Putamen (tissue), 1 donor: ENCODE results near the gene BCKDK.
"Not testable (repeated sequence)": the region's sequence is repeated elsewhere in the genome, so short reads cannot be mapped to it uniquely, and the experiment has no call there.

ENCODE experiments used
- DNase-seq: peaks from one replicate; pipeline ENCODE4 v3.0.0-alpha.2; 2016; ENCODE audit warnings: low spot score

The BCKDK gene

GRCh38 chr16:31125844-31126243 lies 17.7 kb downstream of the BCKDK start:
- DNase-seq: no peak

- no peak for DNase-seq
Observed at GRCh38 chr16:31127182-31127581, 19.0 kb downstream of the BCKDK start.

DNA sequence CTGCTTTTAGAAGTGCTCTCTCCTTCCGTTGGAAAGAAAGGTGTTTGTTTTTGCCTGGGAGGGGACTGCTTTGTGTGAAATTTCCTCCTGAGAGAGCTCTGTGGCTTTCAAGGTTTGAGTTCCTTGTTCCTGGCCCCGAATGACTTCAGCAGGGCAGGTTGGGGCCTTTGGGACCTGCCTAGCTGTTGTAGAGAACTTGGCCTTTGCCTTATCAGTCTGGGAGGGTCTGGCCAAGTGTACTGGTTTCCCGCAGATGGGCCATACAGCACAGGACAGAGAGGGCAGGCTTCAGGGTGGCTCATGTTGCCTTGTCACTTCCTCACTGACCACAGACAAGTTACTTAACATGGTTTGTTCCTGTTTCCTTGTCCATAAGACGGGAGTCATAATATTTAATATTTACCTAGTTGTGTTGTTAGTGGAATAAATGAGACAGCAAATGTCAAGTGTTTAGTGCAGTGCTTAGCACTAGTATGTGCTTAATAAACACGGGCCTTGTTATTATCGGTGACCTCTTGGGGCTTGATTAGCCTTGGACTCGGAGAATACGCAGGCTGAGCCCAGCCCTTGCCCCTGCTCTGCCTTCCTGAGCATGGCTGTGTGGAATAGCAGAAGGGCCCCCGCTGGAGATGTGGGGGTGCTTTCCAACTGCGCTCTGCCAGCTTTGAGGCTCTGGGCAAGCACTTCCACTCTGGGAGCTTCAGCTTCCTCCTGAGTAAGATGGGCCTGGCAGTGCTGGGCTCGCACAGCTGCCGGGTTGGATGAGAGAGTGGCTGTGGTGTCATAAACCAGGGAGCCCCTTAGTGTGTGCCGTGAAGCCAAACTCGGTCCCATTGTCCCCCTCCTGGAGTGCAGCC lies 20.8 kb downstream of the BCKDK start:
- peak; percentile 52 for DNase-seq

DNA sequence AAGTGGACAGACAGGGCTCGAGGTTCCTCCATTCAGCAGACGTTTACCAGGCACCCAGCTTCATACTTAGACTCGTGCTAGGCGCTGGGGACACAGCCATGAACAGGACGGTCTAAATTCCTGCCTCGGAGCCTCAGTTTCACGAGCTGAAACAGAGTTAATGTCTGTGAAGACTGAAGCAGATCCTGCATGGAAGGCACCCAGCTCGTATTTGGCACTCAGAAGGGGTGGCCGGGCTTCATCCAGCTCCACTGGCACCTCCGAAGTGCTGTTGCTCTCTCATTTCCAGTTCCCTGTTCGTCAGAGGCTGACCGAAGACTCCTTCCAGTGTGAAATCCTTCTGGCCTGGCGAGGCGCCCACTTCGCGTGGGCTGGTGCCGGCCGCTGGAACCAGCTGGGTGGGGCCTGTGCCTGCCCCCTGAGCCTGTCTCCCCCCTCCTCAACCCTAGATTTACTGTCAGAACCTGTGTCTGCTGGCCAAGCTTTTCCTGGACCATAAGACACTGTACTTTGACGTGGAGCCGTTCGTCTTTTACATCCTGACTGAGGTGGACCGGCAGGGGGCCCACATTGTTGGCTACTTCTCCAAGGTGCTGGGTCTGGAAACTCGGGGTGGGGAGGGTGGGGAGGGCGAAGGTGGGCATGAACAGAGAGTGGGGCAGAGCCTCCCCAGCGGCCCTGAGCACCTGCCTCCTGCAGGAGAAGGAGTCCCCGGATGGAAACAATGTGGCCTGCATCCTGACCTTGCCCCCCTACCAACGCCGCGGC lies 21.6 kb downstream of the BCKDK start:
- no peak for DNase-seq

GRCh38 chr16:31130336-31130891 lies 22.2 kb downstream of the BCKDK start:
- no peak for DNase-seq

GRCh38 chr16:31130899-31131298 lies 22.7 kb downstream of the BCKDK start:
- DNase-seq: no peak

GRCh38 chr16:31131416-31131815 lies 23.2 kb downstream of the BCKDK start:
- no peak for DNase-seq

GRCh38 chr16:31131841-31132271 lies 23.7 kb downstream of the BCKDK start:
- no peak for DNase-seq

DNA sequence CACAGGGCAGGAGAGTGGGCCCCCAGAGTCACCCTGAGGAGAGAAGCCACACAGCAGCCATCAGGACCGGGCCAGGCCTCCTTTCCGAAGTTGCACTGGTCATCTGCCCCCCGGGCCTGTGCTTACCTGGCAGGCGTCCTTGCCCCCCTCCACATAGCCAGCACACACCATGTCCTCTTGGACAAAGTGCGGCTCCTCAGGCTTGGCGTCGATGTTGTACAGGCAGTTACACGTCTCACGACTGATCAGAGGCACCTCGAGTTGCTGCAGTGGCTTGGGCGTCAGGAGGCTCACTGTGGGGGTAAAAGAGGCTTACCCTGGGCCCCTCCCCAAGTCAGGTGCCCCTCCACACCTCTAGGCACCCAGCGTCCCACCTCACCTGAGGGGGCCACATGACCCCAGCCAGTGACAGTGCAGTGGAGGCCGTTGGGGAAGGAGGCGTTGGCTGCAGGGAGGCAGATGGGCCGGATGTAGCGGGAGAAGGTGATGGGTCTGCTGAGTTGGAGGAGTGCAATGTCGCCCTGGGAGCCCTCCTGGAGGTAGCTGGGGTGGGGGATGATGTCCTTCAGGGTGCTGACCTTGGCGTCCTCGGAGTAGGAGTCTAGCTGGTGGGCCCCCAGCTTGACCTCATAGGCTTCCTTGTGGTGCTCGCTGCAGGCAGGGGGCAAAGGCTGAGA lies 24.3 kb downstream of the BCKDK start:
- DNase-seq: no peak

- no peak for DNase-seq
Observed at GRCh38 chr16:31133046-31133501, 24.9 kb downstream of the BCKDK start.

- DNase-seq: no peak
Observed at GRCh38 chr16:31134091-31134571, 25.9 kb downstream of the BCKDK start.

GRCh38 chr16:31134625-31135534 lies 26.7 kb downstream of the BCKDK start:
- no peak for DNase-seq

DNA sequence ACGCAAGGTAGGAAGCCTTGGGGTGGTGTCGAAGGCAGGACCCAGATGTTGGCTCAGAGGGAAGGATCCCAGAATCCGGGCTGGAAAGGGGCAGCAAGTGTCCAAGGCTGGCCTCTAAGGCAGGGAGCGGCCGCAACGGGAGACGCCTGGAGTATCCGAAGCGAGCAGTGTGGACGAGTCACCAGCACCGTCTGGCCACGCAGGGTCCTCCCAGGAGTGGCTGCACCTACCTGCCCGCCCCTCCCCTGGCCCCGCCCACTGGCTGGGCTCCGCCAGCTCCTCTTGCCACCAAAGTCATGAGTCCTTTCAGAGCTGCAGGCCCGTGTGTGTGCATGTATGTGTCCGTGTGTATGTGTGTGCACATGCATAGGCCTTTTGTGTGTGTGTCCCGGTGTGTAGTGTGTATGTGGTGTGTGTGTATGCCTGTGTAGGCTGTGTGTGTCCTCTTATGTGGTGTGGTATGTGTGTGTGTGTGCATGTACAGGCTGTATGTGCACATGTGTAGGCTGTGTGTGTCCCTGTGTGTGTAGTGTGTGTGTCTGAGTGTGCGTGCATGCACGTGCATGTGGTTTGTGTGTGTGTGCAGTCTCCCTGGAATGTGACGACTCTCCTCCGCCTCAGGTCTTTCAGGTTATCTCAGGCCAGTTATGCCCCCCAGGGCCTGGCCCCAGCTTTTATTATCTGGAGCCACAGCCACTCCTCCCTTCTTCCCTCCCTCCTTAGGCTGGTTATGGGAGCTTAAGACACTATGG lies 27.5 kb downstream of the BCKDK start, which contains the start of gene PRSS8:
Gene PRSS8 (minus strand): TSS at position 193 of the 752 bp plus-strand sequence. CDS start 229 bp downstream, outside the sequence.
- no peak for DNase-seq

DNA sequence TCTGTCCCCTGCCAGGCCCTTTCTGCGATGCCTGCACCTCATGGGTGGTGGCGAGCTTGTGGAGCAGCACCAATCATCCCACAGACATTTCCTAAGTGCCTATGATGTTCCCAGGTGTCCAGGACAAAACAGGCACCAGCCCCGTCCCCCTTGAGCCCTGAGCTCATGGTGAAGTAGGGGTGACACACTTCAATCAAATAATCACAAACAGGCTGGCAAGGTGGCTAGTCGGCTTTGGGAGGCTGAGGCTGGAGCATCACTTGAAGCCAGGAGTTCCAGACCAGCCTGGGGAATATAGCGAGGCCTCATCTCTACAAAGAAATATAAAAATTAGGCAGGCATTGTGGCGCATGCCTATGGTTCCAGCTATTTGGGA lies 28.1 kb downstream of the BCKDK start:
- no peak for DNase-seq

- DNase-seq: not testable (repeated sequence)
Observed at GRCh38 chr16:31136822-31137499, 28.8 kb downstream of the BCKDK start.

DNA sequence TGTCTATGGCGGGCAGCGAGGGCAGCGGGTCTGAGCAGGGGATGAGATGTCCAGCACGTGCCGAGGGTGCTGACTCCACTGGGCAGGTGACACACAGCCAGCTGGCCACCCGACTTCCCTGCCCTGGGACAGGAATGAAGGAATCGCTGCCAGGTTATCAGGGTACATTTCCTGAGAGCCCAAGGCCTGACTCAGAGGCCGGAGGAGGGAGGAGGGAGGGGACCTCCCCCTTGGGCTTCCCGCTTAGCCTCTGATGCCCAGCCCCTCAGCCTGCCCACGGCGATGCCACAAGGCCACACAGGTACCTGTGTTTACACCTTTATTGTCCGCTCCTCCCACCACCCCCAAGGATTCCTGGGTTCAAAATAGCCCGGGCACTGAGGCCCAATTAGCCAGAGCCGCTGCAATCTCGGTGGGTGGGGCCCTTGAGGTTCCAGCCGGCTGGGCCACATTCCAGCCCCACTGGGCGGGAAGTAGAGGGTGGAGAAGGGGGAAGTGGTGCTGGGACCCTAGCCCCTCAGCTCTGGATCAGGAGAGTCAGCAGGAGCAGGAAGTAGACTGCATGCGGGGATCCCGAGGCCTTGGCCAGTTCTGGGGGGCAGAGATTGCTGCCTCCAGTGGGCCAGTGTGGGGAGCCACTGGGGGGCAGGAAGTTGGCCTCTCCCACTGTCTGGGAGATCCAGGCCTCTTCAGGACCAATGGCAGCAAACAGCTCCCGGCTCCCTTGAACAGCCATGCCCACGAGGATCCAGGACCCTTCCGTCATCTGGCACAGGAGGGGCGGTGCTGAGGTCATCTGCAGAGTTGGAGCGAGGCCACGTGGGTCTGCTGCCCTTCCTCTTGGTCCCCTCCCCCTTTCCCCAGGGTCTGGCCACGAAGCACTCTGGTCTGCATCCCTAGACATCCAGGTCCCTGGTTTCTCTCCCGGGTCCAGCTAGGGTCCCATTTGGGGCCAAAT lies 30.7 kb downstream of the BCKDK start:
- DNase-seq: no peak

- DNase-seq: not testable (repeated sequence)
Observed at GRCh38 chr16:31141071-31141469, 32.9 kb downstream of the BCKDK start.

- DNase-seq: no peak
Observed at GRCh38 chr16:31141489-31142108, 33.4 kb downstream of the BCKDK start.
